IPS DF 6.9 (cell line): ENCODE data around the gene ZFPM1.

Experiments used
- DNase-seq: peaks from one replicate; pipeline ENCODE4 v3.0.0-alpha.2; 2013; ENCODE audit warnings: low read depth, low spot score
- H3K27ac ChIP-seq: one replicate; pipeline ENCODE4 v1.5.1; 2013; ENCODE audit warnings: low read length, control low read depth
- H3K27me3 ChIP-seq: 2 replicates; pipeline ENCODE4 v1.6.1; 2013; ENCODE audit warnings: mild to moderate bottlenecking, low read length; ENCODE audit not compliant: control insufficient read depth, insufficient read depth
- H3K36me3 ChIP-seq: 2 replicates; pipeline ENCODE4 v1.6.1; 2013; ENCODE audit warnings: low read length; ENCODE audit not compliant: control insufficient read depth, insufficient read depth
- H3K4me1 ChIP-seq: 2 replicates; pipeline ENCODE4 v1.6.1; 2013; ENCODE audit warnings: low read length; ENCODE audit not compliant: control insufficient read depth, insufficient read depth
- H3K4me3 ChIP-seq: 2 replicates; pipeline ENCODE4 v1.5.1; 2013; ENCODE audit warnings: mild to moderate bottlenecking, low read length
- H3K9me3 ChIP-seq: 2 replicates; pipeline ENCODE4 v1.6.1; 2013; ENCODE audit warnings: low read length, inconsistent platforms; ENCODE audit not compliant: control insufficient read depth, insufficient read depth
- WGBS: extraction: QIAGEN DNeasy Blood & Tissue Kit; methylation state at CpG from one replicate; pipeline ENCODE4 v1.1.7; 2013; ENCODE audit warnings: mixed read lengths, missing lambda C conversion rate; ENCODE audit not compliant: insufficient read length, insufficient coverage; 5-methylcytosine and 5-hydroxymethylcytosine counted together

Gene ZFPM1

DNA sequence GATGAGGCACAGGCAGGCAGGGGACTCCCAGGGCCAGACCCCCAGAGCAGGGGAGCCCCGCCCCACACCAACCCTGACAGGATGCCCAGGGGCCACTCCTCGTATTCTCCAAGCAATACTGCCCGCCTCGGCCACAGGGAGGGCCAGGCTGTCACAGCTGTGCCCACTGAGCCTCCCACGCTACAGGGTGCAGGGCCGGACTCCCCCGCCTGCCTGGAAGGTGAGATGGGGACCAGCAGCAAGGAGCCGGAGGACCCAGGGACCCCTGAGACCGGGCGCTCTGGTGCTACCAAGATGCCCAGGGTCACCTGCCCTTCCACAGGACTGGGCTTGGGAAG is 18.8 kb upstream of the ZFPM1 start:
- WGBS = no CpG with 5 or more reads among the region's 10 CpGs
- no peak overlapping the region for H3K27ac ChIP-seq

DNA sequence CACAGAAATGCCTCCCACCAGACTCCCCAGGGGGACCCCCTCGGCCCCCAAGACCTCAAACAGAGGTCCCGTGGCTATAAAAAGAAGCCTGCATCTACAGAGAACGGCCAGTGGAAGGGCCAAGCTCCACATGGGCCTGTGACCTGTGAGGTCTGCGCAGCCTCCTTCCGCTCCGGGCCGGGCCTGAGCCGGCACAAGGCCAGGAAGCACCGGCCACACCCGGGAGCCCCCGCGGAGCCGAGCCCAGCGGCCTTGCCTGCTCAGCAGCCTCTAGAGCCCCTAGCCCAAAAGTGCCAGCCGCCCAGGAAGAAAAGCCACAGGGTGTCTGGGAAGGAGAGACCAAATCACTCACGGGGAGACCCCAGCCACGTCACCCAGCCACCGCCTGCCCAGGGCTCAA is 18.3 kb upstream of the ZFPM1 start:
- Histone ChIP-seq H3K4me3 (no peak overlapping the region; the same call in 1 of the 2 replicates), H3K9me3 (no peaks in the 10 kb centered on the region), H3K4me1 (peaks cover 3% of the 10 kb centered on the region; the same call in 1 of the 2 replicates), H3K36me3 (no peaks in the 10 kb centered on the region; the same call in 1 of the 2 replicates), H3K27ac (no peak overlapping the region), H3K27me3 (peaks cover 10% of the 10 kb centered on the region; the same call in 1 of the 2 replicates)
- no CpG with 5 or more reads among the region's 18 CpGs for WGBS
- DNase-seq = no peak

More for the DNA sequence above, 18.8 kb upstream of the ZFPM1 start:
- Histone ChIP-seq H3K9me3 (no peaks in the 10 kb centered on the region), H3K4me1 (peaks cover 4% of the 10 kb centered on the region; the same call in 1 of the 2 replicates), H3K36me3 (no peaks in the 10 kb centered on the region; the same call in 1 of the 2 replicates), H3K27me3 (peaks cover 10% of the 10 kb centered on the region; the same call in 1 of the 2 replicates), H3K4me3 (no peak overlapping the region)
- no peak for DNase-seq

DNA sequence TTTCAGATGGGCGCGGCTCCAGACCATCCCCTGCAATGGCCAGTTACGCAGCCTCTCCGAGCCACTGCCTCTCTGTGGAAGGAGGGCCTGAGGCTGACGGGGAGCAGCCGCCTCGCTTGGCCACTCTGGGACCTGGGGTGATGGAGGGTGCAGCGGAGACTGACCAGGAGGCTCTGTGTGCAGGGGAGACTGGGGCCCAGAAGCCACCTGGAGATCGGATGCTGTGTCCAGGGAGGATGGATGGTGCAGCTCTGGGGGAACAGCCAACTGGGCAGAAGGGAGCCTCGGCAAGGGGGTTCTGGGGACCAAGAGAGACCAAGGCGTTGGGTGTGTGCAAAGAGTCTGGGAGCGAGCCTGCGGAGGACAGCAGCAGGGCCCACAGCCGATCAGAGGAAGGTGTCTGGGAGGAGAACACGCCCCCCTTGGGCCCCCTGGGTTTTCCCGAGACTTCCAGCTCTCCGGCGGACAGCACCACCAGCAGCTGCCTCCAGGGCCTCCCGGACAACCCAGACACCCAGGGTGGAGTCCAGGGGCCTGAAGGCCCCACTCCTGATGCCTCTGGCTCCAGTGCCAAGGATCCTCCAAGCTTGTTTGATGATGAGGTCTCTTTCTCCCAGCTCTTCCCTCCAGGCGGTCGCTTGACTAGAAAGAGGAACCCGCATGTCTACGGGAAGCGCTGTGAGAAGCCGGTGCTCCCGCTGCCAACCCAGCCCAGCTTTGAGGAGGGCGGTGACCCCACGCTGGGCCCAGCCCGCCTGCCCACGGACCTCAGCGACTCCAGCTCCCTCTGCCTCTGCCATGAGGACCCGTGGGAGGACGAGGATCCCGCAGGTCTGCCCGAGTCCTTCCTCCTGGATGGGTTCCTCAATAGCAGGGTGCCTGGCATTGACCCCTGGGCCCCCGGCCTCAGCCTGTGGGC is 17.4 kb upstream of the ZFPM1 start:
- no peak overlapping the region for H3K27ac ChIP-seq
- no CpG with 5 or more reads among the region's 36 CpGs for WGBS

DNA sequence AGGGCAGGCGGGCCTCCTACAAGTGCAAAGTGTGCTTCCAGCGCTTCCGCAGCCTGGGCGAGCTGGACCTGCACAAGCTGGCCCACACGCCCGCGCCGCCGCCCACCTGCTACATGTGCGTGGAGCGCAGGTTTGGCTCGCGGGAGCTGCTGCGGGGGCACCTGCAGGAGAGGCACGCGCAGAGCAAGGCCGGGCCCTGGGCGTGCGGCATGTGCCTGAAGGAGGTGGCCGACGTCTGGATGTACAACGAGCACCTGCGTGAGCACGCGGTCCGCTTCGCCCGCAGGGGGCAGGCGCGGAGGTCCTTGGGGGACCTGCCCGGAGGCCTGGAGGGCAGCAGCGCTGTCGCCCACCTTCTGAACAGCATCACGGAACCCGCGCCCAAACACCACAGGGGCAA is 16.3 kb upstream of the ZFPM1 start:
- Histone ChIP-seq H3K4me3 (no peak overlapping the region; the same call in 1 of the 2 replicates), H3K36me3 (no peaks in the 10 kb centered on the region; the same call in 1 of the 2 replicates), H3K27ac (no peak overlapping the region), H3K27me3 (peaks cover 1% of the 10 kb centered on the region; the same call in 1 of the 2 replicates), H3K9me3 (no peaks in the 10 kb centered on the region), H3K4me1 (peaks cover 3% of the 10 kb centered on the region; the same call in 1 of the 2 replicates)
- no peak for DNase-seq
- no CpG with 5 or more reads among the region's 36 CpGs for WGBS

More for the DNA sequence above, 17.4 kb upstream of the ZFPM1 start:
- Histone ChIP-seq H3K27me3 (peaks cover 10% of the 10 kb centered on the region; the same call in 1 of the 2 replicates), H3K9me3 (no peaks in the 10 kb centered on the region), H3K4me1 (peaks cover 3% of the 10 kb centered on the region; the same call in 1 of the 2 replicates), H3K4me3 (no peak overlapping the region), H3K36me3 (no peaks in the 10 kb centered on the region; the same call in 1 of the 2 replicates)
- DNase-seq = no peak

DNA sequence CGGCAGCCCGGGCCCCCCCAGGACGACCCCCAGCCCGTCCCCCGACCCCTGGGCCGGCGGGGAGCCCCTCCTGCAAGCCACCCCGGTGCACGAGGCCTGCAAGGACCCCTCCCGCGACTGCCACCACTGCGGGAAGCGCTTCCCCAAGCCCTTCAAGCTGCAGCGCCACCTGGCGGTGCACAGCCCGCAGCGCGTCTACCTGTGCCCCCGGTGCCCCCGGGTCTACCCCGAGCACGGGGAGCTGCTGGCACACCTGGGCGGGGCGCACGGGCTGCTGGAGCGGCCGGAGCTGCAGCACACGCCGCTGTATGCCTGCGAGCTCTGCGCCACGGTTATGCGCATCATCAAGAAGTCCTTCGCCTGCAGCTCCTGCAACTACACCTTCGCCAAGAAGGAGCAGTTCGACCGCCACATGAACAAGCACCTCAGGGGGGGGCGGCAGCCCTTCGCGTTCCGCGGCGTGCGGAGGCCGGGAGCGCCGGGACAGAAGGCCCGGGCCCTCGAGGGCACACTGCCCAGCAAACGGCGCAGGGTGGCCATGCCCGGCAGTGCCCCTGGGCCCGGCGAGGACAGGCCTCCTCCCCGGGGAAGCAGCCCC is 15.6 kb upstream of the ZFPM1 start:
- peak; percentile 54 for DNase-seq
- no peaks in the 10 kb centered on the region; the same call in 1 of the 2 replicates for H3K36me3 ChIP-seq
- H3K9me3 ChIP-seq = no peaks in the 10 kb centered on the region
- WGBS = no CpG with 5 or more reads among the region's 55 CpGs
- no peak overlapping the region; the same call in 1 of the 2 replicates for H3K4me3 ChIP-seq
- no peak overlapping the region for H3K27ac ChIP-seq
- peaks cover 3% of the 10 kb centered on the region; the same call in 1 of the 2 replicates for H3K4me1 ChIP-seq
- no peaks in the 10 kb centered on the region for H3K27me3 ChIP-seq

DNA sequence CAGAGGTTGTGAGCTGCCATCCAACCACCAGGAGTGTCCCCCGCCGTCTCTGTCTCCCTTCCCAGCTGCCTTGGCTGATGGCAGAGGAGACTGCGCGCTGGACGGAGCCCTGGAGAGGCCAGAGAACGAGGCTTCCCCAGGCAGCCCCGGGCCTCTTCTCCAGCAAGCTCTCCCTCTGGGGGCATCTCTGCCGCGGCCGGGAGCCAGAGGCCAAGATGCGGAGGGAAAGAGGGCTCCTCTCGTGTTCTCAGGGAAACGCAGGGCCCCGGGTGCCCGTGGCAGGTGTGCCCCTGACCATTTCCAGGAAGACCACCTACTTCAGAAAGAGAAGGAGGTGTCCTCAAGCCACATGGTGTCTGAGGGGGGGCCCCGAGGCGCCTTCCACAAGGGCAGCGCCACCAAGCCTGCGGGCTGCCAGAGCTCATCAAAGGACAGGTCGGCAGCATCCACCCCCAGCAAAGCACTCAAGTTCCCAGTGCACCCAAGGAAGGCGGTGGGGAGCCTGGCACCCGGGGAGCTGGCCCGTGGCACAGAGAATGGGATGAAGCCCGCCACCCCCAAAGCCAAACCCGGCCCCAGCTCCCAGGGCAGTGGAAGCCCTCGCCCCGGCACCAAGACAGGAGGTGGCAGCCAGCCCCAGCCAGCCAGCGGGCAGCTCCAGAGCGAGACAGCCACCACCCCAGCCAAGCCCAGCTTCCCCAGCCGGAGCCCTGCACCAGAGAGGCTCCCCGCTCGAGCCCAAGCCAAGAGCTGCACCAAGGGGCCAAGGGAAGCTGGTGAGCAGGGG is 14.8 kb upstream of the ZFPM1 start:
- Histone ChIP-seq H3K9me3 (no peaks in the 10 kb centered on the region), H3K27ac (no peak overlapping the region), H3K36me3 (no peaks in the 10 kb centered on the region; the same call in 1 of the 2 replicates), H3K4me3 (no peak overlapping the region), H3K27me3 (no peaks in the 10 kb centered on the region), H3K4me1 (peaks cover 8% of the 10 kb centered on the region)
- WGBS = no CpG with 5 or more reads among the region's 32 CpGs
- no peak for DNase-seq

DNA sequence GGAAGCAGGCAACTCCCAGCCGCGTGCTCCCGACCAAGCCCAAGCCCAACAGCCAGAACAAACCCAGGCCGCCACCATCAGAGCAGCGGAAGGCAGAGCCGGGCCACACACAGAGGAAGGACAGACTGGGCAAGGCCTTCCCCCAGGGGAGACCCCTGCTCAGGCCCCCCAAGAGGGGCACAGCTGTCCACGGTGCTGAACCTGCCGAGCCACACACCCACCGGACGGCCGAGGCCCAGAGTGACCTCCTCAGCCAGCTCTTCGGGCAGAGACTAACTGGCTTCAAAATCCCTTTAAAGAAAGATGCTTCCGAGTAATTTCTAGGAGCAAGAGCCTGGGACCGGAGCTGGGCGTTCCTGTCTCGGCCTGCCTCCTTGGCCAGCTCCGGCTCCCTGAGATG is 14.1 kb upstream of the ZFPM1 start:
- no CpG with 5 or more reads among the region's 17 CpGs for WGBS
- Histone ChIP-seq H3K27me3 (no peaks in the 10 kb centered on the region), H3K27ac (no peak overlapping the region), H3K4me3 (no peak overlapping the region), H3K36me3 (no peaks in the 10 kb centered on the region; the same call in 1 of the 2 replicates), H3K4me1 (peaks cover 10% of the 10 kb centered on the region), H3K9me3 (no peaks in the 10 kb centered on the region)
- DNase-seq = no peak

DNA sequence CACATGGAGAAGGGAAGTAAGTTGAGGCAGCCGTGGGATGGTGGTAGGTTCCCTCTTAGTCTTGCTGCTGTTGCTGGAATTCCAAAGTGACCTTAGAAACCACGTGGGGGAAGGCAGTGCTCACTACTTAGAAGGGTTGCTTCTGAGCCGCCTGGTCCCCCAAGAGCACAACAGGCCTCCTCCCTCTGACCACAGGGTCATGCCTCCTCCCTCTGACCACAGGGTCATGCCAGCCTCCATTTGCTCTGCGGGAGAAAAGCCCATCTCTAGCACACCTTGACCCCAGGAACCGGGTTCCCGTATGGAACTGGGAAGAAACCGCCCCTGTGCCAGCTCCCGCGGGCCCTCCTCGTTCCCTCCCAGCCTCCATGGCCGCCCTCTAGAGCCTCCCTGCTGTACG is 13.4 kb upstream of the ZFPM1 start:
- Histone ChIP-seq H3K4me3 (no peak overlapping the region), H3K4me1 (peaks cover 10% of the 10 kb centered on the region), H3K9me3 (no peaks in the 10 kb centered on the region), H3K36me3 (no peaks in the 10 kb centered on the region; the same call in 1 of the 2 replicates), H3K27me3 (no peaks in the 10 kb centered on the region), H3K27ac (no peak overlapping the region)
- WGBS = no CpG with 5 or more reads among the region's 12 CpGs
- no peak for DNase-seq

DNA sequence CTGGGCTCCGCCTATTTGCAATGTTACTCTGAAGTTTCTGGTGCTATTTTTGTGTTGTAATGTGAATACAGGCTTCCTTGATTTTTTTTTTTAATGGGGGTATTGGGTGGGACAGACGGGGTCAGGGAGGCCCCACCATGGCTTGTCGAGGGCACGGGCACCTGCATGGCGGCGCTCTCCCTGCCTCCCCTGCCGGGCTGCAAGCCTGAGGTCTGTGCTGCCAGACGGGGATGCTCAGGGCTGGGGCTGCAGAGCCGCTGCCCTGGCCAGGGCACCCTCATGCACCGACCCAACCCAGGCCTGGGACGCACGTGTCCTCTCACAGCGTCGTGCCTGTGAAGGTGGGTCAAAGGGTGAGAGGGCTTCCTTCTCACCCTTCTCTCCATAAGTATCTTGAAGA is 13.0 kb upstream of the ZFPM1 start:
- Histone ChIP-seq H3K4me3 (no peak overlapping the region), H3K9me3 (no peaks in the 10 kb centered on the region), H3K27ac (no peak overlapping the region), H3K4me1 (peaks cover 10% of the 10 kb centered on the region), H3K27me3 (no peaks in the 10 kb centered on the region), H3K36me3 (no peaks in the 10 kb centered on the region; the same call in 1 of the 2 replicates)
- no CpG with 5 or more reads among the region's 14 CpGs for WGBS
- no peak for DNase-seq
